ENCODE measurements around the gene NUP35. TPM values are rescaled to one million over a fixed set of nuclear protein-coding genes. Genes with fewer than 3 reads are reported as not detected.

Gene NUP35
- total and polyA plus RNA-seq, 2 experiments from 2014 or later, result 10.9 to 12.9 TPM

DNA sequence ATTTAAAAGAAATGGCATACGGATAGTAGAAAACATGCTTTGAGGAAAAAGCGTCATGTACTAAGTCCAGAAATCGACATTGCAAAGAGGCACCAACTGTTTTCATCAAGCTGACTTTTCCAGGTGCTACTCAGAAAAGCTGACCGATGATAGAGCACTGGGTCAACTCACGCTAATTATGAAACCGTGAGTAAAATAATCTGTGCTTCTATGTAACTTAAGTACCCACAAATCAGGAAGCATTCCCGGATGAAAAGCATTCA, 353 bp upstream of the NUP35 start:
- peaks cover 16% of the 10 kb centered on the region; the same call in 1 of the 2 replicates for H3F3A ChIP-seq (ENCODE audit: insufficient read depth)
- H3K4me2 ChIP-seq (ENCODE audit: unreplicated experiment), result peak overlapping the region; percentile 99
- peak overlapping the region; percentile 99 for H2AFZ ChIP-seq
- H3K9me2 ChIP-seq (ENCODE audit: insufficient read depth), result no peaks in the 10 kb centered on the region
- DNase-seq, result no peak
- H3K4me3 ChIP-seq, result peak overlapping the region; percentile 97
- 0 to 2% methylated on average over 7 of the region's 7 CpGs for WGBS, 2 experiments (ENCODE audit: low coverage in 1 of 2, low lambda C conversion rate in 2 of 2, missing lambda C conversion rate in 2 of 2)
- H3K36me3 ChIP-seq (ENCODE audit: low read depth), result no peaks in the 10 kb centered on the region
- 0 out of 2 replicates have a peak, but pooled peaks cover 8% of the 10 kb centered on the region for H3K4me1 ChIP-seq (ENCODE audit: insufficient read depth)
- peak overlapping the region; percentile 88 for H3K9ac ChIP-seq
- H3K27me3 ChIP-seq (replicated peaks; ENCODE audit: insufficient read depth), result no peaks in the 10 kb centered on the region
- peaks cover 41% of the 10 kb centered on the region for H3K79me2 ChIP-seq (ENCODE audit: insufficient read depth)
- in situ Hi-C loops (cut with MboI), result no loop called here
- H4K20me1 ChIP-seq (ENCODE audit: insufficient read depth), result no peaks in the 10 kb centered on the region
- H3K27ac ChIP-seq, result peak overlapping the region; percentile 84
- H3K9me3 ChIP-seq (ENCODE audit: low read depth), result no peaks in the 10 kb centered on the region
- no peak for TF ChIP-seq EZH2 (IDR thresholded peaks at IDR 0.05; ENCODE audit: insufficient read depth, poor library complexity, severe bottlenecking)
- no peak for TF ChIP-seq EZH2phosphoT487 (IDR thresholded peaks at IDR 0.05; ENCODE audit: insufficient read depth, low read depth)

DNA sequence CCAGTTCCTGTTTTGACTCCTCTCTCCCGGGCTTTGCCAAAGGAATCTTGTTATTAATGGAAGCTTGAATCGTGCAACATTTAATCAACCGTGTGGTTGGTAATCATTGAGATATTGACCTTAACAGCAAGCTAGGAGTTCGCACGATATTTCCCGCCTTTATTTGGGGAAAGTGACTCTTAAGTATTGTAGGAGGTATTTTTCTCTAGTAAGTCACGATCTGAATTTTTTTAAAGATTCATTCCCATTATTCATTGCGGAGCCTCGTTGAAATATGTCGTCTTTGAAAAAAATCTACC, 663 bp downstream of the NUP35 start:
- WGBS, 2 experiments (ENCODE audit: low coverage in 1 of 2, low lambda C conversion rate in 2 of 2, missing lambda C conversion rate in 2 of 2), result 0 to 3% methylated on average over 10 of the region's 10 CpGs
- Histone ChIP-seq H3K4me3 (peak overlapping the region; percentile 97), H3K4me2 (ENCODE audit: unreplicated experiment) (peak overlapping the region; percentile 99), H3K9me3 (ENCODE audit: low read depth) (no peaks in the 10 kb centered on the region), H3K9me2 (ENCODE audit: insufficient read depth) (no peaks in the 10 kb centered on the region), H3K9ac (peak overlapping the region; percentile 88), H2AFZ (peak overlapping the region; percentile 99), H3K4me1 (ENCODE audit: insufficient read depth) (0 out of 2 replicates have a peak, but pooled peaks cover 8% of the 10 kb centered on the region), H3K27ac (peak overlapping the region; percentile 84), H3K27me3 (replicated peaks; ENCODE audit: insufficient read depth) (no peaks in the 10 kb centered on the region), H3K79me2 (ENCODE audit: insufficient read depth) (peaks cover 51% of the 10 kb centered on the region), H3K36me3 (ENCODE audit: low read depth) (no peaks in the 10 kb centered on the region), H3F3A (ENCODE audit: insufficient read depth) (peaks cover 16% of the 10 kb centered on the region; the same call in 1 of the 2 replicates), H4K20me1 (ENCODE audit: insufficient read depth) (no peaks in the 10 kb centered on the region)
- TF ChIP-seq EZH2phosphoT487 (IDR thresholded peaks at IDR 0.05; ENCODE audit: insufficient read depth, low read depth), result no peak
- TF ChIP-seq EZH2 (IDR thresholded peaks at IDR 0.05; ENCODE audit: insufficient read depth, poor library complexity, severe bottlenecking), result no peak
- in situ Hi-C loops (cut with MboI), result no loop called here
- DNase-seq, result peak; percentile 43

DNA sequence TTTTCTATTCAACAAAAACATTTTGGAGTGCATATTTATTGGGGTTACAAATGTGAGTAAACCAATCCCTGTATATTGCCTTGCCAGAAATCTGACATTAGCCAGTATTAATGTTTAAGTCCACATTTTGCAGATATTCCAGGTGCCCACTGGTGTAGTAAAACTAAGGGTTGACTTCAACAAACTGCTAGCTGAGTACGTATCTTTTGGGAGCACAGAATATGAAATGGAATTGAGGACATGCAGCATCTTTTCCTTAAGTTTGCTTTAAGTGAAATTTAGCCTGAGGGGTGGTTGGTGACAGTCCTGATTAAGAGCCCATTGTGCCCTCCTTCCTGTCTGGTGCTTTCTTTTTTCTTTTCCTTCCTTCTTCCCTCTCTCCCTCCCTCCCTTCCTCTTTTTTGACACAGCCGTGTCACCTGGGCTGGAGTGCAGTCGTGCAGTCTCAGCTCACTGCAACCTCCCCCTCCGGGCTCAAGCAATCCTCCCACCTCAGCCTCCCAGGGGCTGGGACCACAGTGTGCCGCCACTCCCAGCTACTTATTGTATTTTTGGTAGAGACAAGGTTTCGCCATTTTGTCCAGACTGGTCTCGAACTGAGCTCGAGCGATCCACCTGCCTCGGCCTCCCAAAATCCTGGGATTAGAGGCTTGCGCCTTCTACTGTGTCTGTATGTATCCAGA, 1.6 kb downstream of the NUP35 start:
- DNase-seq, result no peak
- 0 out of 2 replicates have a peak, but pooled peaks cover 8% of the 10 kb centered on the region for H3K4me1 ChIP-seq (ENCODE audit: insufficient read depth)
- H2AFZ ChIP-seq, result peak overlapping the region; percentile 99
- peak overlapping the region; percentile 88 for H3K9ac ChIP-seq
- 70 to 72% methylated on average over 10 to 11 of the region's 11 CpGs for WGBS, 2 experiments (ENCODE audit: low coverage in 1 of 2, low lambda C conversion rate in 2 of 2, missing lambda C conversion rate in 2 of 2)
- H3K4me3 ChIP-seq, result peak overlapping the region; percentile 97
- H4K20me1 ChIP-seq (ENCODE audit: insufficient read depth), result no peaks in the 10 kb centered on the region
- H3K27ac ChIP-seq, result peak overlapping the region; percentile 84
- H3F3A ChIP-seq (ENCODE audit: insufficient read depth), result peaks cover 16% of the 10 kb centered on the region; the same call in 1 of the 2 replicates
- H3K79me2 ChIP-seq (ENCODE audit: insufficient read depth), result peaks cover 60% of the 10 kb centered on the region
- H3K36me3 ChIP-seq (ENCODE audit: low read depth), result peaks cover 3% of the 10 kb centered on the region; the same call in 1 of the 2 replicates
- no peaks in the 10 kb centered on the region for H3K9me2 ChIP-seq (ENCODE audit: insufficient read depth)
- peak overlapping the region; percentile 99 for H3K4me2 ChIP-seq (ENCODE audit: unreplicated experiment)
- in situ Hi-C loops (cut with MboI), result no loop called here
- no peaks in the 10 kb centered on the region for H3K27me3 ChIP-seq (replicated peaks; ENCODE audit: insufficient read depth)
- H3K9me3 ChIP-seq (ENCODE audit: low read depth), result no peaks in the 10 kb centered on the region
- TF ChIP-seq EZH2 (IDR thresholded peaks at IDR 0.05; ENCODE audit: insufficient read depth, poor library complexity, severe bottlenecking), result no peak
- TF ChIP-seq EZH2phosphoT487 (IDR thresholded peaks at IDR 0.05; ENCODE audit: insufficient read depth, low read depth), result no peak

DNA sequence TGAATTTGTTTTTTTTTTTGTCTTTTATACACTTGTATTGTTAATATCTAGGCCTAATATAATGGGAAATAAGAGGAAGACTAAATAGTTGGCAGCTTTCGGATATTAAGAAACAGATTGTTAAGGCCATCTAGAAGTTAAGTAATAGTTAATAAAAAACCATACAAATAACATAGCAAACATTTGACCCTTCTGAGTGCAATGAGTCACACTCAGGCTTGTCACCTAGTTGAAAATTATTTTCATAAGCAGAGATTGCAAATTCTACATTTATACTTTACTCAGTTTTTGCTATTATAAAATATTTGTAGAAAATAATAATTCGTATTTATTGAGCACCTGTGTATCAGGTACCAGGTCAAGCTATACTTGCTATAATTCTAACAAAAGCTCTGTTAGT, 2.4 kb downstream of the NUP35 start:
- no peak overlapping the region for H3K27ac ChIP-seq
- H3K36me3 ChIP-seq (ENCODE audit: low read depth), result peaks cover 3% of the 10 kb centered on the region; the same call in 1 of the 2 replicates
- 95 to 99% methylated on average over 2 of the region's 2 CpGs for WGBS, 2 experiments (ENCODE audit: low coverage in 1 of 2, low lambda C conversion rate in 2 of 2, missing lambda C conversion rate in 2 of 2)
- peaks cover 16% of the 10 kb centered on the region; the same call in 1 of the 2 replicates for H3F3A ChIP-seq (ENCODE audit: insufficient read depth)
- H3K9me2 ChIP-seq (ENCODE audit: insufficient read depth), result no peaks in the 10 kb centered on the region
- in situ Hi-C loops (cut with MboI), result no loop called here
- no peak overlapping the region for H3K4me3 ChIP-seq
- H4K20me1 ChIP-seq (ENCODE audit: insufficient read depth), result no peaks in the 10 kb centered on the region
- DNase-seq, result peak; percentile 19
- H2AFZ ChIP-seq, result no peak overlapping the region
- TF ChIP-seq EZH2phosphoT487 (IDR thresholded peaks at IDR 0.05; ENCODE audit: insufficient read depth, low read depth) (no peak), EZH2 (IDR thresholded peaks at IDR 0.05; ENCODE audit: insufficient read depth, poor library complexity, severe bottlenecking) (no peak)
- no peaks in the 10 kb centered on the region for H3K9me3 ChIP-seq (ENCODE audit: low read depth)
- H3K4me1 ChIP-seq (ENCODE audit: insufficient read depth), result 0 out of 2 replicates have a peak, but pooled peaks cover 8% of the 10 kb centered on the region
- peaks cover 68% of the 10 kb centered on the region for H3K79me2 ChIP-seq (ENCODE audit: insufficient read depth)
- H3K4me2 ChIP-seq (ENCODE audit: unreplicated experiment), result no peak overlapping the region
- no peaks in the 10 kb centered on the region for H3K27me3 ChIP-seq (replicated peaks; ENCODE audit: insufficient read depth)
- no peak overlapping the region for H3K9ac ChIP-seq

All from GM23248 (cell line).